ENCODE results near the gene IGF2BP1. TPM values are rescaled to one million over a fixed set of nuclear protein-coding genes. Genes with fewer than 3 reads are reported as not detected.

Gene IGF2BP1
- total RNA-seq, 4 donors from 2014 or later, result not detected

DNA sequence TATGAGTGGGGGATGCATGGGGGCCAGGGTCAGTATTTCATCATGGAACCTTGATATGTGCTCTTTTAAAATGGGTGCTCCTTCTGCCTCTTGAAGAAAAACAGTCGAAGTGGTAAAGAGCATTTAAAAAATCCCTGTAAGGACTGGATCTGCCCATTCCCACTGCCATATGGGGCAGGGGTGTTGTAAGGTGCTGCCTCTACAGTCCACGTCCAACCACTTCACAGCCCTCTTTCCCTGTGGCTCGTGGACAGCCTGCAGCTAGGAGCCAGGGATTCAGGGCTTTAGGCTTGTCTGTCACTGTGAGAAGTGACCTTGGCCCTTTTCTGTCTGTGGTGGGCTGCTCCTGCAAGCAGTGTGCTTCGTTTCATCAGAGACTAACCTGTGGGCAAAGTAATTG lies 44.3 kb downstream of the IGF2BP1 start:
- 85% methylated on average over 4 of the region's 4 CpGs for WGBS
- Histone ChIP-seq H3K9me3 (no peaks in the 10 kb centered on the region), H3K27me3 (peaks cover 21% of the 10 kb centered on the region), H3K4me1 (no peaks in the 10 kb centered on the region), H3K36me3 (no peaks in the 10 kb centered on the region), H3K27ac (no peak overlapping the region), H3K4me3 (no peak overlapping the region)
- TF ChIP-seq EP300 (IDR thresholded peaks at IDR 0.05) (no peak), POLR2AphosphoS5 (IDR thresholded peaks at IDR 0.05) (no peak), POLR2A (IDR thresholded peaks at IDR 0.05) (no peak)
- TF ChIP-seq, protein P1, sequence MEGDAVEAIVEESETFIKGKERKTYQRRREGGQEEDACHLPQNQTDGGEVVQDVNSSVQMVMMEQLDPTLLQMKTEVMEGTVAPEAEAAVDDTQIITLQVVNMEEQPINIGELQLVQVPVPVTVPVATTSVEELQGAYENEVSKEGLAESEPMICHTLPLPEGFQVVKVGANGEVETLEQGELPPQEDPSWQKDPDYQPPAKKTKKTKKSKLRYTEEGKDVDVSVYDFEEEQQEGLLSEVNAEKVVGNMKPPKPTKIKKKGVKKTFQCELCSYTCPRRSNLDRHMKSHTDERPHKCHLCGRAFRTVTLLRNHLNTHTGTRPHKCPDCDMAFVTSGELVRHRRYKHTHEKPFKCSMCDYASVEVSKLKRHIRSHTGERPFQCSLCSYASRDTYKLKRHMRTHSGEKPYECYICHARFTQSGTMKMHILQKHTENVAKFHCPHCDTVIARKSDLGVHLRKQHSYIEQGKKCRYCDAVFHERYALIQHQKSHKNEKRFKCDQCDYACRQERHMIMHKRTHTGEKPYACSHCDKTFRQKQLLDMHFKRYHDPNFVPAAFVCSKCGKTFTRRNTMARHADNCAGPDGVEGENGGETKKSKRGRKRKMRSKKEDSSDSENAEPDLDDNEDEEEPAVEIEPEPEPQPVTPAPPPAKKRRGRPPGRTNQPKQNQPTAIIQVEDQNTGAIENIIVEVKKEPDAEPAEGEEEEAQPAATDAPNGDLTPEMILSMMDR (IDR thresholded peaks at IDR 0.05), result no peak
- no peak for DNase-seq (ENCODE audit: low spot score in 2 of 2)

DNA sequence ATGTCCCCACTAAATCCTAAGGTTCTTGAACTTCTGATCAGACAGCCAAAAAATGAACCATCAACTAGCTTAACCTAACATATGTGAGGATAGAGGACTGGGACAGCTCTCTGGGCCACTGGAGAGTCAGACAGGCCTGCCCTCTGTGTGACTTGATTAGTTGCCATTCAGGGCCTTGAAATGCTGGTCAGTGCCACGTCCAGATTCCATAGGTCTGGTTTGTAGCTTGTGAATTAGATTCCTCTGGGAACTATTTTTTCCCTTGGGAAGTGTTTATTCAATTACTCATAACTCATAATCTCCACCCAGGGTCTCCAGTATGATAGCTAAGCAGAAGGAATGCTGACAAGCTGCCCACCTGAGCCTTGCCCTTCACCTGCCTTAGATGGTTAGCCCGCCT lies 48.2 kb downstream of the IGF2BP1 start:
- no peak for DNase-seq (ENCODE audit: low spot score in 2 of 2)
- Histone ChIP-seq H3K4me3 (no peak overlapping the region), H3K36me3 (no peaks in the 10 kb centered on the region), H3K27me3 (peaks cover 19% of the 10 kb centered on the region), H3K4me1 (no peaks in the 10 kb centered on the region), H3K27ac (no peak overlapping the region), H3K9me3 (no peaks in the 10 kb centered on the region)
- whole genome bisulfite sequencing, result 80% methylated on average over 2 of the region's 2 CpGs
- TF ChIP-seq EP300 (IDR thresholded peaks at IDR 0.05) (no peak), POLR2A (IDR thresholded peaks at IDR 0.05) (no peak), POLR2AphosphoS5 (IDR thresholded peaks at IDR 0.05) (no peak)
- TF ChIP-seq, protein P1 (IDR thresholded peaks at IDR 0.05), result no peak

DNA sequence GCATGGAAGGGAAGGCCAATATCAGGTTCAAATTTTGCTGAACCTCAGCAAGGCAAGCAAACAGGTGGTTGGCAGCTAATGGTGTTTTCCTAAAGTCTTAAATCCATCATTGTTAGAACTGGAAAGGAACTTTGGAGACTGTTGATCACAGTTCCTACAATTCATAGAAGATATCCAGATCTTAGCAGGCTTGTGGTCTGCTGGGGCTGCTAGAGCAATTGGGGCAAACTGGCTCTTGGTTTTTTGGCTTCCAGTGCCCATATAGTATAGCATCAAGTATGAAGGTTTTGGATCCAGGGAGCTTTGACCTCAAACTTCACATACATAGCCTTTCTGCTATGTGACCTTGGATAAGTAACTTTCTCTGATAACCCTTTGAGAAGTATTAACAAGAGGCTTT lies 49.7 kb downstream of the IGF2BP1 start:
- no peak overlapping the region for H3K27ac ChIP-seq
- H3K4me3 ChIP-seq, result no peak overlapping the region
- no peaks in the 10 kb centered on the region for H3K9me3 ChIP-seq
- no peaks in the 10 kb centered on the region for H3K36me3 ChIP-seq
- TF ChIP-seq POLR2AphosphoS5 (IDR thresholded peaks at IDR 0.05) (no peak), EP300 (IDR thresholded peaks at IDR 0.05) (no peak), POLR2A (IDR thresholded peaks at IDR 0.05) (no peak)
- TF ChIP-seq, protein P1 (IDR thresholded peaks at IDR 0.05), result no peak
- H3K27me3 ChIP-seq, result peaks cover 19% of the 10 kb centered on the region
- DNase-seq (ENCODE audit: low spot score in 2 of 2), result no peak
- H3K4me1 ChIP-seq, result no peaks in the 10 kb centered on the region

DNA sequence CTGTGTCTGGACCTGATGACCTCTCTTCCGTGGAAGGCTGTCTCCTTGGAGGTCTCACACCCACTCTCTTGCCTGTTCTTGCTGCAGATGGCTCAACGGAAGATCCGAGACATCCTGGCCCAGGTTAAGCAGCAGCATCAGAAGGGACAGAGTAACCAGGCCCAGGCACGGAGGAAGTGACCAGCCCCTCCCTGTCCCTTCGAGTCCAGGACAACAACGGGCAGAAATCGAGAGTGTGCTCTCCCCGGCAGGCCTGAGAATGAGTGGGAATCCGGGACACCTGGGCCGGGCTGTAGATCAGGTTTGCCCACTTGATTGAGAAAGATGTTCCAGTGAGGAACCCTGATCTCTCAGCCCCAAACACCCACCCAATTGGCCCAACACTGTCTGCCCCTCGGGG lies 52.1 kb downstream of the IGF2BP1 start:
- H3K4me3 ChIP-seq, result no peak overlapping the region
- no peaks in the 10 kb centered on the region for H3K9me3 ChIP-seq
- no peak for TF ChIP-seq POLR2AphosphoS5 (IDR thresholded peaks at IDR 0.05)
- TF ChIP-seq POLR2A (IDR thresholded peaks at IDR 0.05), result no peak
- no peak for TF ChIP-seq EP300 (IDR thresholded peaks at IDR 0.05)
- TF ChIP-seq, protein P1 (IDR thresholded peaks at IDR 0.05), result no peak
- peaks cover 13% of the 10 kb centered on the region for H3K27me3 ChIP-seq
- no peak for DNase-seq (ENCODE audit: low spot score in 2 of 2)
- H3K27ac ChIP-seq, result no peak overlapping the region
- H3K4me1 ChIP-seq, result no peaks in the 10 kb centered on the region
- H3K36me3 ChIP-seq, result no peaks in the 10 kb centered on the region
- WGBS, result 89% methylated on average over 11 of the region's 11 CpGs

DNA sequence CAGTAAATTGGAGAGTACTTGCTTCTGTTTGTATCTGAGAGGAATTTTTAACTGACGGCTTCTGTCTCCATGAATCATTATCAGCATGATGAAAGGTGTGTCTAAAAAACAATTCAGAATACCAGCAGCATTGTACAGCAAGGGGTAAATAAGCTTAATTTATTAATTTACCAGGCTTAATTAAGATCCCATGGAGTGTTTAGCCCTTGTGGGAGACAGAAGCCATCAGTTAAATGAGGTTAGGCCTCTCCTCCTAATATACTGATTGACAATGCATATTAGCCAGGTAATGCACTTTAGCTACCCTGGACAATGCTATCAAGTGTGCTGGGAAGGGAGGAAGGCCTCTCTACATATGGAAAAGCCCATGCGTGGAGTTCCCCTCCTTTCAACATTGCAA lies 53.4 kb downstream of the IGF2BP1 start:
- DNase-seq (ENCODE audit: low spot score in 2 of 2), result no peak
- TF ChIP-seq, protein P1 (IDR thresholded peaks at IDR 0.05), result no peak
- TF ChIP-seq POLR2A (IDR thresholded peaks at IDR 0.05) (no peak), POLR2AphosphoS5 (IDR thresholded peaks at IDR 0.05) (no peak), EP300 (IDR thresholded peaks at IDR 0.05) (no peak)
- H3K27ac ChIP-seq, result no peak overlapping the region
- H3K36me3 ChIP-seq, result no peaks in the 10 kb centered on the region
- H3K9me3 ChIP-seq, result no peaks in the 10 kb centered on the region
- H3K4me1 ChIP-seq, result no peaks in the 10 kb centered on the region
- peaks cover 13% of the 10 kb centered on the region for H3K27me3 ChIP-seq
- 88% methylated on average over 2 of the region's 2 CpGs for WGBS
- no peak overlapping the region for H3K4me3 ChIP-seq

Measured in suprapubic skin (tissue), 4 donors.